ENCODE results near the gene NLK. TPM values are rescaled to one million over a fixed set of nuclear protein-coding genes. Genes with fewer than 3 reads are reported as not detected.

NLK gene
- polyA plus RNA-seq, 1 donor from 2014 or later: 81.7 TPM

- Histone ChIP-seq H3K9me2 (ENCODE audit: insufficient read depth, low read length) (no peaks in the 10 kb centered on the region), H3K9me3 (ENCODE audit: low read length) (no peaks in the 10 kb centered on the region), H4K20me1 (ENCODE audit: insufficient read depth) (no peaks in the 10 kb centered on the region), H3K27ac (ENCODE audit: low read length) (no peak overlapping the region), H3K27me3 (ENCODE audit: insufficient read depth, low read depth, low read length) (no peaks in the 10 kb centered on the region), H3K9ac (ENCODE audit: low read length) (no peak overlapping the region), H2AFZ (ENCODE audit: low read depth, low read length) (no peak overlapping the region), H3K4me2 (ENCODE audit: low read length) (no peak overlapping the region), H3K4me3 (ENCODE audit: low read length) (peak overlapping the region; percentile 25), H3K79me2 (replicated peaks; ENCODE audit: insufficient read depth, low read length) (no peaks in the 10 kb centered on the region), H3F3A (ENCODE audit: insufficient read depth, low read length, poor library complexity, severe bottlenecking) (no peaks in the 10 kb centered on the region), H3K36me3 (ENCODE audit: insufficient read depth, low read length) (no peaks in the 10 kb centered on the region)
- no peak for TF ChIP-seq RAD21 (conservative IDR thresholded peaks at IDR 0.05)
- no peak for TF ChIP-seq MXI1 (conservative IDR thresholded peaks at IDR 0.05; ENCODE audit: poor library complexity, severe bottlenecking)
- no peak for TF ChIP-seq REST (IDR thresholded peaks at IDR 0.05; ENCODE audit: borderline replicate concordance)
- no peak for TF ChIP-seq EZH2 (IDR thresholded peaks at IDR 0.05; ENCODE audit: borderline replicate concordance, insufficient read depth, low read length, poor library complexity, severe bottlenecking)
- no peak for TF ChIP-seq TAF1 (IDR thresholded peaks at IDR 0.05; ENCODE audit: low read depth)
- TF ChIP-seq CTCF (IDR thresholded peaks at IDR 0.05; ENCODE audit: poor library complexity, severe bottlenecking): no peak
- no peak for TF ChIP-seq POLR2AphosphoS5 (IDR thresholded peaks at IDR 0.05)
- TF ChIP-seq SMC3 (conservative IDR thresholded peaks at IDR 0.05; ENCODE audit: poor library complexity): no peak
- no peak for TF ChIP-seq EP300 (conservative IDR thresholded peaks at IDR 0.05; ENCODE audit: poor library complexity, severe bottlenecking)
Measured at GRCh38 chr17:27995554-27995953, 46.9 kb upstream of the NLK start.

GRCh38 chr17:27996202-27997043 lies 46.1 kb upstream of the NLK start:
- no peak overlapping the region for H3K9ac ChIP-seq (ENCODE audit: low read length)
- H3K27me3 ChIP-seq (ENCODE audit: insufficient read depth, low read depth, low read length): no peaks in the 10 kb centered on the region
- no peaks in the 10 kb centered on the region for H3K9me3 ChIP-seq (ENCODE audit: low read length)
- no peaks in the 10 kb centered on the region for H3F3A ChIP-seq (ENCODE audit: insufficient read depth, low read length, poor library complexity, severe bottlenecking)
- H3K4me3 ChIP-seq (ENCODE audit: low read length): peak overlapping the region; percentile 25
- no peaks in the 10 kb centered on the region for H3K79me2 ChIP-seq (replicated peaks; ENCODE audit: insufficient read depth, low read length)
- no peaks in the 10 kb centered on the region for H3K36me3 ChIP-seq (ENCODE audit: insufficient read depth, low read length)
- no peak for TF ChIP-seq RAD21 (conservative IDR thresholded peaks at IDR 0.05)
- no peak for TF ChIP-seq TAF1 (IDR thresholded peaks at IDR 0.05; ENCODE audit: low read depth)
- peak; percentile 59 for TF ChIP-seq POLR2AphosphoS5 (IDR thresholded peaks at IDR 0.05)
- no peak for TF ChIP-seq SMC3 (conservative IDR thresholded peaks at IDR 0.05; ENCODE audit: poor library complexity)
- TF ChIP-seq EP300 (conservative IDR thresholded peaks at IDR 0.05; ENCODE audit: poor library complexity, severe bottlenecking): no peak
- H4K20me1 ChIP-seq (ENCODE audit: insufficient read depth): no peaks in the 10 kb centered on the region
- H2AFZ ChIP-seq (ENCODE audit: low read depth, low read length): no peak overlapping the region
- no peak overlapping the region for H3K4me2 ChIP-seq (ENCODE audit: low read length)
- H3K9me2 ChIP-seq (ENCODE audit: insufficient read depth, low read length): no peaks in the 10 kb centered on the region
- no peak overlapping the region for H3K27ac ChIP-seq (ENCODE audit: low read length)

Data from neural cell (in vitro differentiated cells).